ENCODE results near the gene ABCA5.

The ABCA5 gene

GRCh38 chr17:69230939-69231338 lies 96.0 kb downstream of the ABCA5 start:
- CTCF ChIA-PET: interaction anchor here (0.6 to 5.7 kb wide), 4 partner anchors 422 to 814 kb away, joined by 3 to 41 read pairs (median 4); no protein-coding TSS in a partner anchor

DNA sequence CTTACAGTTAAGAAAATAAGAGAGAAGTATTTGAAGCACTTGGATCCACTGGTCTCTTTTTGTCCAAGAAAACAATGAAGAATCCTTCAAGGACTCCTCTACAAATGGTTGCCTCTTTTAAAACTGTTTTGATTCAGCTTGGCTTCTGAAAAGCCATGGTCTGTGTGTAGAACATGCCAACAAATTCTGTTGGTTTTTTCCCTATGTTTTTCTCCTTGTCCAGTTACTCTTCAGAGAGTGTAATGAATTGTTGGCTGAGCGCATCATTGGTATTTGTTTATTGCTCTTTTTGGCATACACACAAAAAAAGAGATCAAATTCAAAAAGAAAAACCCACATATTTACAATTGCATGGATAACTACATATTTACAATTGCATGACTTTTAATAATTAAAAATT lies 98.4 kb downstream of the ABCA5 start, which contains the start of gene ABCA10:
Gene ABCA10 (minus strand): TSS at position 249 of the 400 bp plus-strand sequence. CDS start 3,466 bp downstream, outside the sequence.
- Histone ChIP-seq H3K27me3 (replicated peaks in 2 of 5; ENCODE audit: control insufficient read depth in 4 of 5, insufficient read depth in 5 of 5, low read length in 4 of 5) (no peaks in the 10 kb centered on the region), H3K4me1 (ENCODE audit: control extremely low read depth in 1 of 4, control insufficient read depth in 4 of 4, insufficient read depth in 4 of 4, low read length in 3 of 4) (peaks cover 2 to 37% (median 25%) of the 10 kb centered on the region in 4 experiments), H3K4me3 (ENCODE audit: control insufficient read depth in 1 of 7, extremely low read depth in 1 of 7, insufficient read depth in 4 of 7, low read depth in 2 of 7, low read length in 6 of 7) (peak within 1 kb of the TSS in 3 of 7 experiments; percentile 26 to 49 (median 48)), H3K9me3 (ENCODE audit: control extremely low read depth in 1 of 5, control insufficient read depth in 4 of 5, insufficient read depth in 2 of 5, low read depth in 1 of 5, low read length in 4 of 5) (peaks cover 0 to 32% (median 6%) of the 10 kb centered on the region in 5 experiments), H3K27ac (ENCODE audit: insufficient read depth in 1 of 2, low read depth in 1 of 2, low read length in 2 of 2, poor library complexity in 1 of 2, severe bottlenecking in 2 of 2) (peak within 1 kb of the TSS; percentile 9 to 60), H3K36me3 (ENCODE audit: control insufficient read depth in 4 of 4, insufficient read depth in 4 of 4, low read length in 3 of 4) (no peaks in the 10 kb centered on the region)
- no peak for DNase-seq
- WGBS (ENCODE audit: insufficient coverage): no CpG with 5 or more reads among the region's 1 CpG
- ChIA-PET CTCF (no interaction called here), POLR2A (no interaction called here)

More at GRCh38 chr17:69230939-69231338, 96.0 kb downstream of the ABCA5 start:
- no peak overlapping the region for H3K4me3 ChIP-seq (ENCODE audit: control insufficient read depth in 1 of 7, extremely low read depth in 1 of 7, insufficient read depth in 4 of 7, low read depth in 2 of 7, low read length in 6 of 7)
- peaks cover 0 to 38% (median 11%) of the 10 kb centered on the region in 5 experiments for H3K9me3 ChIP-seq (ENCODE audit: control extremely low read depth in 1 of 5, control insufficient read depth in 4 of 5, insufficient read depth in 2 of 5, low read depth in 1 of 5, low read length in 4 of 5)
- H3K27me3 ChIP-seq (replicated peaks in 2 of 5; ENCODE audit: control insufficient read depth in 4 of 5, insufficient read depth in 5 of 5, low read length in 4 of 5): no peaks in the 10 kb centered on the region
- 100% methylated on average over 2 of the region's 3 CpGs for WGBS (ENCODE audit: insufficient coverage)
- no peaks in the 10 kb centered on the region for H3K36me3 ChIP-seq (ENCODE audit: control insufficient read depth in 4 of 4, insufficient read depth in 4 of 4, low read length in 3 of 4)
- H3K4me1 ChIP-seq (ENCODE audit: control extremely low read depth in 1 of 4, control insufficient read depth in 4 of 4, insufficient read depth in 4 of 4, low read length in 3 of 4): peaks cover 2 to 29% (median 24%) of the 10 kb centered on the region in 4 experiments
- no peak overlapping the region for H3K27ac ChIP-seq (ENCODE audit: insufficient read depth in 1 of 2, low read depth in 1 of 2, low read length in 2 of 2, poor library complexity in 1 of 2, severe bottlenecking in 2 of 2)
- DNase-seq: no peak
- POLR2A ChIA-PET: no interaction called here

- peak in 2 of 3 donors; percentile 29 to 50 for DNase-seq
- peaks cover 0 to 27% (median 5%) of the 10 kb centered on the region in 5 experiments for H3K9me3 ChIP-seq (ENCODE audit: control extremely low read depth in 1 of 5, control insufficient read depth in 4 of 5, insufficient read depth in 2 of 5, low read depth in 1 of 5, low read length in 4 of 5)
- POLR2A ChIA-PET: no interaction called here
- CTCF ChIA-PET: interaction anchor here (0.7 to 1.1 kb wide), 2 partner anchors 450 to 452 kb away, joined by 3 to 4 read pairs; no protein-coding TSS in a partner anchor
- H3K36me3 ChIP-seq (ENCODE audit: control insufficient read depth in 4 of 4, insufficient read depth in 4 of 4, low read length in 3 of 4): no peaks in the 10 kb centered on the region
- H3K27ac ChIP-seq (ENCODE audit: insufficient read depth in 1 of 2, low read depth in 1 of 2, low read length in 2 of 2, poor library complexity in 1 of 2, severe bottlenecking in 2 of 2): peak overlapping the region; percentile 9 to 60
- H3K4me3 ChIP-seq (ENCODE audit: control insufficient read depth in 1 of 7, extremely low read depth in 1 of 7, insufficient read depth in 4 of 7, low read depth in 2 of 7, low read length in 6 of 7): peak overlapping the region in 3 of 7 experiments; percentile 1 to 49 (median 48)
- H3K4me1 ChIP-seq (ENCODE audit: control extremely low read depth in 1 of 4, control insufficient read depth in 4 of 4, insufficient read depth in 4 of 4, low read length in 3 of 4): peaks cover 2 to 42% (median 27%) of the 10 kb centered on the region in 4 experiments
- H3K27me3 ChIP-seq (replicated peaks in 2 of 5; ENCODE audit: control insufficient read depth in 4 of 5, insufficient read depth in 5 of 5, low read length in 4 of 5): no peaks in the 10 kb centered on the region
Measured at GRCh38 chr17:69228018-69228417, 98.9 kb downstream of the ABCA5 start.

GRCh38 chr17:69227541-69227940 lies 99.4 kb downstream of the ABCA5 start:
- peaks cover 2 to 46% (median 27%) of the 10 kb centered on the region in 4 experiments for H3K4me1 ChIP-seq (ENCODE audit: control extremely low read depth in 1 of 4, control insufficient read depth in 4 of 4, insufficient read depth in 4 of 4, low read length in 3 of 4)
- no peaks in the 10 kb centered on the region for H3K27me3 ChIP-seq (replicated peaks in 2 of 5; ENCODE audit: control insufficient read depth in 4 of 5, insufficient read depth in 5 of 5, low read length in 4 of 5)
- H3K4me3 ChIP-seq (ENCODE audit: control insufficient read depth in 1 of 7, extremely low read depth in 1 of 7, insufficient read depth in 4 of 7, low read depth in 2 of 7, low read length in 6 of 7): peak overlapping the region in 3 of 7 experiments; percentile 1 to 49 (median 48)
- peak; percentile 16 to 88 (median 73) for DNase-seq
- H3K27ac ChIP-seq (ENCODE audit: insufficient read depth in 1 of 2, low read depth in 1 of 2, low read length in 2 of 2, poor library complexity in 1 of 2, severe bottlenecking in 2 of 2): peak overlapping the region; percentile 9 to 60
- WGBS (ENCODE audit: insufficient coverage): no CpG with 5 or more reads among the region's 2 CpGs
- peaks cover 0 to 23% (median 5%) of the 10 kb centered on the region in 5 experiments for H3K9me3 ChIP-seq (ENCODE audit: control extremely low read depth in 1 of 5, control insufficient read depth in 4 of 5, insufficient read depth in 2 of 5, low read depth in 1 of 5, low read length in 4 of 5)
- ChIA-PET CTCF (interaction anchor here (0.7 to 1.1 kb wide), 2 partner anchors 450 to 452 kb away, joined by 3 to 4 read pairs; no protein-coding TSS in a partner anchor), POLR2A (no interaction called here)
- no peaks in the 10 kb centered on the region for H3K36me3 ChIP-seq (ENCODE audit: control insufficient read depth in 4 of 4, insufficient read depth in 4 of 4, low read length in 3 of 4)

GRCh38 chr17:69223809-69224208 lies 103.1 kb downstream of the ABCA5 start:
- H3K9me3 ChIP-seq (ENCODE audit: control extremely low read depth in 1 of 5, control insufficient read depth in 4 of 5, insufficient read depth in 2 of 5, low read depth in 1 of 5, low read length in 4 of 5): no peaks in the 10 kb centered on the region
- POLR2A ChIA-PET: interaction anchor here (1.1 kb wide), 1 partner anchor 91 kb away, joined by 5 read pairs; no protein-coding TSS in a partner anchor
- no peak overlapping the region for H3K4me3 ChIP-seq (ENCODE audit: control insufficient read depth in 1 of 7, extremely low read depth in 1 of 7, insufficient read depth in 4 of 7, low read depth in 2 of 7, low read length in 6 of 7)
- H3K27me3 ChIP-seq (replicated peaks in 2 of 5; ENCODE audit: control insufficient read depth in 4 of 5, insufficient read depth in 5 of 5, low read length in 4 of 5): no peaks in the 10 kb centered on the region
- H3K4me1 ChIP-seq (ENCODE audit: control extremely low read depth in 1 of 4, control insufficient read depth in 4 of 4, insufficient read depth in 4 of 4, low read length in 3 of 4): peaks cover 2 to 44% (median 25%) of the 10 kb centered on the region in 4 experiments
- DNase-seq: no peak
- 100% methylated on average over 2 of the region's 3 CpGs for WGBS (ENCODE audit: insufficient coverage)
- CTCF ChIA-PET: interaction anchor here (0.6 to 1.3 kb wide), 4 partner anchors 9 to 448 kb away, joined by 3 to 5 read pairs (median 3); no protein-coding TSS in a partner anchor
- H3K36me3 ChIP-seq (ENCODE audit: control insufficient read depth in 4 of 4, insufficient read depth in 4 of 4, low read length in 3 of 4): no peaks in the 10 kb centered on the region
- no peak overlapping the region for H3K27ac ChIP-seq (ENCODE audit: insufficient read depth in 1 of 2, low read depth in 1 of 2, low read length in 2 of 2, poor library complexity in 1 of 2, severe bottlenecking in 2 of 2)

- H3K36me3 ChIP-seq (ENCODE audit: control insufficient read depth in 4 of 4, insufficient read depth in 4 of 4, low read length in 3 of 4): no peaks in the 10 kb centered on the region
- no peak overlapping the region for H3K4me3 ChIP-seq (ENCODE audit: control insufficient read depth in 1 of 7, extremely low read depth in 1 of 7, insufficient read depth in 4 of 7, low read depth in 2 of 7, low read length in 6 of 7)
- POLR2A ChIA-PET: no interaction called here
- H3K27ac ChIP-seq (ENCODE audit: insufficient read depth in 1 of 2, low read depth in 1 of 2, low read length in 2 of 2, poor library complexity in 1 of 2, severe bottlenecking in 2 of 2): no peak overlapping the region
- H3K27me3 ChIP-seq (replicated peaks in 2 of 5; ENCODE audit: control insufficient read depth in 4 of 5, insufficient read depth in 5 of 5, low read length in 4 of 5): no peaks in the 10 kb centered on the region
- DNase-seq: peak in 2 of 3 donors; percentile 23 to 41
- H3K4me1 ChIP-seq (ENCODE audit: control extremely low read depth in 1 of 4, control insufficient read depth in 4 of 4, insufficient read depth in 4 of 4, low read length in 3 of 4): peaks cover 0 to 36% (median 17%) of the 10 kb centered on the region in 4 experiments
- CTCF ChIA-PET: interaction anchor here (0.8 to 1.2 kb wide), 2 partner anchors 428 to 447 kb away, joined by 3 read pairs; no protein-coding TSS in a partner anchor
- H3K9me3 ChIP-seq (ENCODE audit: control extremely low read depth in 1 of 5, control insufficient read depth in 4 of 5, insufficient read depth in 2 of 5, low read depth in 1 of 5, low read length in 4 of 5): no peaks in the 10 kb centered on the region
Measured at GRCh38 chr17:69222707-69223258, 104.2 kb downstream of the ABCA5 start.

DNA sequence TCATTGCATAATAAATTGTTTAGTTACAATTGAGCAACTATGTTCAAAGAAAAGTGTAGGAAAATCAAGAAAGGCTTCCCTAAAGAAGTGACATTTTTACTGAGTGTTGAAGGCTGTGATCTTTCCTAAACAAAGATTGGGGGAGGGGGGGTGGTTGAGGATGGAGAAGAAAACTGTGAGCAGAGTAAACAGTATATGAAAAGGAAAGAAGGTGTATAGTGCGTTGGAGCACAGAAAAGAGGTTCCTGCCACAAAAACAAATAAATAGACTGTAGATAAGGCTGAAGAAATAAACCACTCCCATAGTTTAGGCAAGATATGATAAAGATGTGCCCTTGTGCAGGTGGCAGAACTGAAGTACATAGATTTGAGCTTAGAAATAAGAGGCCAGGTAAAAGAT lies 106.8 kb downstream of the ABCA5 start:
- Histone ChIP-seq H3K36me3 (ENCODE audit: control insufficient read depth in 4 of 4, insufficient read depth in 4 of 4, low read length in 3 of 4) (no peaks in the 10 kb centered on the region), H3K4me1 (ENCODE audit: control extremely low read depth in 1 of 4, control insufficient read depth in 4 of 4, insufficient read depth in 4 of 4, low read length in 3 of 4) (peaks cover 0 to 18% (median 5%) of the 10 kb centered on the region in 4 experiments), H3K27me3 (replicated peaks in 2 of 5; ENCODE audit: control insufficient read depth in 4 of 5, insufficient read depth in 5 of 5, low read length in 4 of 5) (no peaks in the 10 kb centered on the region), H3K27ac (ENCODE audit: insufficient read depth in 1 of 2, low read depth in 1 of 2, low read length in 2 of 2, poor library complexity in 1 of 2, severe bottlenecking in 2 of 2) (no peak overlapping the region), H3K9me3 (ENCODE audit: control extremely low read depth in 1 of 5, control insufficient read depth in 4 of 5, insufficient read depth in 2 of 5, low read depth in 1 of 5, low read length in 4 of 5) (no peaks in the 10 kb centered on the region), H3K4me3 (ENCODE audit: control insufficient read depth in 1 of 7, extremely low read depth in 1 of 7, insufficient read depth in 4 of 7, low read depth in 2 of 7, low read length in 6 of 7) (no peak overlapping the region)
- no peak for DNase-seq
- ChIA-PET POLR2A (no interaction called here), CTCF (interaction anchor here (1.5 kb wide), 1 partner anchor 48 kb away, joined by 3 read pairs; no protein-coding TSS in a partner anchor)
- no CpG with 5 or more reads among the region's 1 CpG for WGBS (ENCODE audit: insufficient coverage)

Data from common myeloid progenitor, CD34-positive (primary cell).